ENCODE results near the gene CYP4A22.
"Not testable (repeated sequence)": the region's sequence is repeated elsewhere in the genome, so short reads cannot be mapped to it uniquely, and the experiment has no call there.

Gene CYP4A22, protein sequence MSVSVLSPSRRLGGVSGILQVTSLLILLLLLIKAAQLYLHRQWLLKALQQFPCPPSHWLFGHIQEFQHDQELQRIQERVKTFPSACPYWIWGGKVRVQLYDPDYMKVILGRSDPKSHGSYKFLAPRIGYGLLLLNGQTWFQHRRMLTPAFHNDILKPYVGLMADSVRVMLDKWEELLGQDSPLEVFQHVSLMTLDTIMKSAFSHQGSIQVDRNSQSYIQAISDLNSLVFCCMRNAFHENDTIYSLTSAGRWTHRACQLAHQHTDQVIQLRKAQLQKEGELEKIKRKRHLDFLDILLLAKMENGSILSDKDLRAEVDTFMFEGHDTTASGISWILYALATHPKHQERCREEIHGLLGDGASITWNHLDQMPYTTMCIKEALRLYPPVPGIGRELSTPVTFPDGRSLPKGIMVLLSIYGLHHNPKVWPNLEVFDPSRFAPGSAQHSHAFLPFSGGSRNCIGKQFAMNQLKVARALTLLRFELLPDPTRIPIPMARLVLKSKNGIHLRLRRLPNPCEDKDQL

DNA sequence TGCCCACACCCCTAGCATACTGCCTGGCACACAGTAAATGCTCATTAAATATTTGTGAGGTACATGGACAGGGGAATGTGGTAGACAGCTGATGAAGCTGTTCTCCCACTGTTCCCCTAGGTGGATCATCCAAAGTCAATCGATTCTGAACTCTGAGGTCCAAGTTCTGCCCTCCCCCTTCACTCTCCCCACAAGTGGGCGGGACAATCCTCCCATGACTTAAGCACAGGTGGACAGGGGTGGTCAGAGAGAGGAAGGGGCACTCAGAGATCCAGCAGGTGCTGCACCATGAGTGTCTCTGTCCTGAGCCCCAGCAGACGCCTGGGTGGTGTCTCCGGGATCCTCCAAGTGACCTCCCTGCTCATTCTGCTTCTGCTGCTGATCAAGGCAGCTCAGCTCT lies at the start of gene CYP4A22:
Gene CYP4A22, plus strand, starts transcription at position 244 of the 400 bp plus-strand sequence. Its CDS starts 45 bp downstream, at position 289.
- DNase-seq (ENCODE audit: low read depth): no peak

DNA sequence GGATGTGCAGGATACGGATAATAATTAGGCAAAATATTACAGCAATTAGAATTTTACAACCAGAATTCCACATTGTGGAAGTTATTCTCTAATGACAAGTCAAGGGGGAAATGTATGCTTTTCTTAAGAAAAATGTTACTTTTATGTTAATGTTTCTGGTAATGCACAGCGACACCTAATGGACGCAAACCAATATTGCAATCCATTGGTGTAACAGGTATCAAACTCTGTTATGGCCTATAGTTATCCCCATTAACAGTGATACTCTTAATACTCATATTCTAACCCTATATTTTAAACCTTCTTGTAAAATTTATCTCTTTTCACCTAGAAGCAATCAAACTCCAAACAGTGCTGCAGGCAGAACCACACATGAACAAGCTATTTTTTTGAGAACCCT lies 47.9 kb upstream of the CYP4A22 start:
- not testable (repeated sequence) for DNase-seq (ENCODE audit: low read depth)

- not testable (repeated sequence) for DNase-seq (ENCODE audit: low read depth)
Measured at GRCh38 chr1:47091476-47091875, 45.8 kb upstream of the CYP4A22 start.

- DNase-seq (ENCODE audit: low read depth): no peak
Measured at GRCh38 chr1:47104816-47105215, 32.4 kb upstream of the CYP4A22 start.

DNA sequence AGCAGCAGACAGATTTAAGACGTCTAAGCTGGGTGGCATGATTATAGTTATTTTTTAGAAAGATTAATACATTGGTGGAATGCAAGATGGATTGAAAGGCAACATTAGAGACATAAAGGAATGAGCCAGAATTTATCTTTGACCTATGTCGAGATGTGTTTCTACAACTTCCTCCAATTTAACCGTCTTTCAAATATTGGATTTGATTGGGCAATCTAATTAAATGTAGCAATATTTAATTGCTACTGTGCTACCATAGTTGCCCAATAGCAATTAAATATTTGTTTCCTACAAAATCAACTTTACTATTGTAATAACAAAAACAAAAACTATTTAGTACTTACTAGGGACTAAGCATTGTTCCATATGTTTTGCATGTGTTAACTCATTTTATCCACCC lies 30.4 kb upstream of the CYP4A22 start:
- DNase-seq (ENCODE audit: low read depth): no peak

- DNase-seq (ENCODE audit: low read depth): not testable (repeated sequence)
Measured at GRCh38 chr1:47107851-47108574, 29.2 kb upstream of the CYP4A22 start.

GRCh38 chr1:47109482-47109881 lies 27.8 kb upstream of the CYP4A22 start:
- not testable (repeated sequence) for DNase-seq (ENCODE audit: low read depth)

- DNase-seq (ENCODE audit: low read depth): no peak
Measured at GRCh38 chr1:47113178-47113577, 24.1 kb upstream of the CYP4A22 start.

GRCh38 chr1:47121039-47121438 lies 16.2 kb upstream of the CYP4A22 start:
- DNase-seq (ENCODE audit: low read depth): not testable (repeated sequence)

DNA sequence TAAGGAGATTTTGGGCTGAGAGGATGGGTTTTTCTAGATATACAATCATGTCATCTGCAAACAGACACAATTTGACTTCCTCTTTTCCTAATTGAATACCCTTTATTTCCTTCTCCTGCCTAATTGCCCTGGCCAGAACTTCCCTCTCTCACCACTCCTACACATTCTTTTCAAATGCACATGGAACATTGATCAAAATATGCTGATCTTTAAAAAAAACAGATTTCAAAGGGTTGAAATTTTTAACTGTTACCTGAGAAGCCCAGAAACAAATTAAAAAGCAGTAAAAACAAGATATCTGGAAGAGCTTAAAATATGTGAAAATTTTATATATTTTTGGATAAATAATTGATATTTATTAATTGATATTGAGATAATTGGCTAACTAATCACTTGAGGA lies 12.4 kb upstream of the CYP4A22 start:
- not testable (repeated sequence) for DNase-seq (ENCODE audit: low read depth)

- DNase-seq (ENCODE audit: low read depth): not testable (repeated sequence)
Measured at GRCh38 chr1:47126997-47127396, 10.2 kb upstream of the CYP4A22 start.

DNA sequence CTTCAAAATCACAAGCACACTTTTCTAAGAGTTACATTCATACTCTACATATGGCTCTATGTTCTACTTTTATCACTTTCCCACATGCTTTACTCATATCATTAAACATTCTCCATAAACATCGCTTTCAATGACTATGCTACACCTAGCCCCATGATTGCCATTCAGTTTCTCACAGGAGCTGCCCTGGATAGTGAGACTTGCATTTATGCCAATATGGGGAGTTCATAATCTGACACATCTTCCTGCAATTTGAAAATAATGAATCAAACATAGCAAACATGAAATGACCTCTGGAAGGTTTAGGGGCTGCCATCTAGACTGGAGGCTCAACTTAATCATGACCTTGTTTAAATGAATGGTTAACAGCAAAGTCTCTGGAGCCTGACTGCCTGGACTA lies 9.0 kb upstream of the CYP4A22 start:
- DNase-seq (ENCODE audit: low read depth): no peak

DNA sequence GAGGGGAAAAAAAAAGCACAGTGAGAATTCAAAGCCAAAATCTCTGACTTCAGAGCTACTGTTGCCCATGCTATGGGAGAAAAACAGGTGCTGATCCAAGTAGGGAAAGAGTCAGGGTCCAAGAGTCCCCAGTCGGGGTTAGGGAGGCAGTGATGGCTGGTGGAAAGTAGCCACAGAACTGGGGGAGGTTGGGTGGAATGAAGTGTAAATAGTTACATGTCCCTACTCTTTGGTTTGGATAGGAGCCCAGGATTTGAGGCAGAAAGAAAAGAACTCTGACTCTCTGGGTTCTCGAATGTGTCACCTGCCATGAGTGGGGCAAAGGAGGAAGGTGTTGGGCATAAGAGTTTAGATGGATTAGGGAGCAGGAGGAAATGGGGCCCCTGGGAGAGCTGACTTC lies 8.4 kb upstream of the CYP4A22 start:
- not testable (repeated sequence) for DNase-seq (ENCODE audit: low read depth)

- not testable (repeated sequence) for DNase-seq (ENCODE audit: low read depth)
Measured at GRCh38 chr1:47129489-47130230, 7.6 kb upstream of the CYP4A22 start.

GRCh38 chr1:47132665-47133064 lies 4.6 kb upstream of the CYP4A22 start:
- not testable (repeated sequence) for DNase-seq (ENCODE audit: low read depth)

DNA sequence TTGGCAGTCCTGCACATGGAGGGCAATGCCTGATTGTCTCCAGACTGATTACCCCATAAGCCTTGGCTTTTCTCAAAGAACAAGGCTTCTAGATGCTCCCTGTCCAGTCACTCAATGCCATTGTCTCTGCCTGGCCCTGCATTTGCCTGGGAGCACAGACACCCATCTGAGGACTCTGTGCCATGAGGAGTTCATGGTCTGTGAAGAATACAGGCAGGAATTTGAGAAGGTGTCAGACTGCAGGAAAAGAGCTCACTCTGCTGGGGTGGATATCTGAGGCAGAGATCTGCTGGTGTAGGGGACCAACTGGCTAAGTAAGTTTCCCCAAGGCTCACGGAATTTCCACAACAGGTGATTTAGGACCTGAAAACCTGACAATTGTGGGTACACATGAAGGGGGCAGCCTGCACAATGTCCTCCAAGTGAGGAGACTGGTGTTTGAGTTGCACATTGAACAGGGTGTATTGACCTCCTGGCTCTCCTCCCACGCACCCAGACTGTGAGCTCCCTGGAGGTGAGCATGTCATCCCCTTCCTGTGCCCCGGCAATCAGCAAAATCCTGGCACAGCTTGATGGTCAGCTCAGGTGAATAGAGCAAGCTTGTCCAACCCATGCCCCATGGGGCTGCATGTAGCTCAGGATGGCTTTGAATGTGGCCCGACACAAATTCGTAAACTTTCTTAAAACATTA lies 829 bp downstream of the CYP4A22 start:
- no peak for DNase-seq (ENCODE audit: low read depth)

DNA sequence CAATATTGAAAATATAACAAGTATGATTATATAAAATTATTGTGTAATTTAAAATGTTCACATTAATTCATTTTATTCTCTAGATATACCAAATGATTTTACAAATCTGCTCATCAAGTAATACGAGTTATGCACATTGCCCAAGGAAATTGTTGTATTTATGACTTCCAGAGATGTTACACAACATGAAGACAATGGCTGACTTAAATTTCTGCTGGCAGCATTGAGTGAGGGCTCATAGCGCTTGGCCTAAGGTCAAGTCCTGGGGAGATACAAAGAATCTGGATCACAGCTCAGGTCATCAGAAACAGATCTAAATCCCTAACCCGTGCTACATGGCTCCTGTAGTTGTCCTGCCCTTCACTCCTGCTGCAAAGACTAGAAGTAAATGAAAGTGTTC lies 3.1 kb downstream of the CYP4A22 start:
- DNase-seq (ENCODE audit: low read depth): not testable (repeated sequence)

DNA sequence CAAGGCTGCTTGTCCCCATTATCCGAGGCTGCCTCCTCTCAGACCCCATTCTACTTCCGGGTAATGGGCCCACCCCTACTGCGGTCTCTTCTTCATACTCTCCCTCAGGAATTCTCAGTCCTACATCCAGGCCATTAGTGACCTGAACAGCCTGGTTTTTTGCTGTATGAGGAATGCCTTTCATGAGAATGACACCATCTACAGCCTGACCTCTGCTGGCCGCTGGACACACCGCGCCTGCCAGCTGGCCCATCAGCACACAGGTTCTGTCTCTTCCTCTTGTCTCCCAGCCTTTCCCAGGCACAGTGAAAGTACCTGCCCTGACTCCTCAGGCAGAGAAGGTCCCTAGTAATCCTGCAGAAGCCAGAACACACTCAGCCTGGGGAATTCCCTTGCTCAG lies 6.4 kb downstream of the CYP4A22 start:
- not testable (repeated sequence) for DNase-seq (ENCODE audit: low read depth)

DNA sequence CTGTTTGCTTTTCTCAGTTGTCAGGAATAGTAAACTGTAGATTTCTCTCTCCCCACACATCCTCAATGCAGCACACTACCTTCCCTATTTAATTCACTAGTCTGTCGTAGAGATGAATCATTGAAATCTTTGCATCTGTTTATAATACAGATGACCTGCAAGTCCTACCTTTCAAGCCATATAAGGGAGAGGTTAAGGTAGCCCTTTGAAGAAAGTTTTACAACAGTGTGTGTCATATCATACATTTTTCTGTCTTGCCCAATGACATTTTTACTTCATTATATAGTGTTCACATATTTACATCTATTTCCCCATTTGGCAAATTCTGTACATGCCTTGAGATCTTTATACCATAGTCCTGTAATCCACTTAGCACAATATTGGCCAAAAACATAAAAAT lies 9.3 kb downstream of the CYP4A22 start:
- not testable (repeated sequence) for DNase-seq (ENCODE audit: low read depth)

- no peak for DNase-seq (ENCODE audit: low read depth)
Measured at GRCh38 chr1:47147047-47147785, 10.0 kb downstream of the CYP4A22 start.

GRCh38 chr1:47149162-47149561 lies 11.9 kb downstream of the CYP4A22 start:
- not testable (repeated sequence) for DNase-seq (ENCODE audit: low read depth)
